ENCODE measurements around the gene RICTOR.

- TF ChIP-seq POLR2AphosphoS5 (IDR thresholded peaks at IDR 0.05) (peak; percentile 25 to 63 (median 53)), POLR2A (IDR thresholded peaks at IDR 0.05) (no peak)
- TF ChIP-seq, protein P1, sequence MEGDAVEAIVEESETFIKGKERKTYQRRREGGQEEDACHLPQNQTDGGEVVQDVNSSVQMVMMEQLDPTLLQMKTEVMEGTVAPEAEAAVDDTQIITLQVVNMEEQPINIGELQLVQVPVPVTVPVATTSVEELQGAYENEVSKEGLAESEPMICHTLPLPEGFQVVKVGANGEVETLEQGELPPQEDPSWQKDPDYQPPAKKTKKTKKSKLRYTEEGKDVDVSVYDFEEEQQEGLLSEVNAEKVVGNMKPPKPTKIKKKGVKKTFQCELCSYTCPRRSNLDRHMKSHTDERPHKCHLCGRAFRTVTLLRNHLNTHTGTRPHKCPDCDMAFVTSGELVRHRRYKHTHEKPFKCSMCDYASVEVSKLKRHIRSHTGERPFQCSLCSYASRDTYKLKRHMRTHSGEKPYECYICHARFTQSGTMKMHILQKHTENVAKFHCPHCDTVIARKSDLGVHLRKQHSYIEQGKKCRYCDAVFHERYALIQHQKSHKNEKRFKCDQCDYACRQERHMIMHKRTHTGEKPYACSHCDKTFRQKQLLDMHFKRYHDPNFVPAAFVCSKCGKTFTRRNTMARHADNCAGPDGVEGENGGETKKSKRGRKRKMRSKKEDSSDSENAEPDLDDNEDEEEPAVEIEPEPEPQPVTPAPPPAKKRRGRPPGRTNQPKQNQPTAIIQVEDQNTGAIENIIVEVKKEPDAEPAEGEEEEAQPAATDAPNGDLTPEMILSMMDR (IDR thresholded peaks at IDR 0.05): no peak
These were observed 150.3 kb downstream of the RICTOR start for GRCh38 chr5:38923661-38924451.
